GM23338 (cell line): ENCODE measurements around the gene BIRC7. TPM values are rescaled to one million over a fixed set of nuclear protein-coding genes. Genes with fewer than 3 reads are reported as not detected.

Experiments
- ATAC-seq: fragments of 200-7000 bp; cut with Tn5 transposase; 3 replicates; pipeline ENCODE4 v1.9.1; 2020
- DNase-seq: peaks from one replicate; pipeline ENCODE4 v3.0.0-alpha.2; 2015; ENCODE audit warnings: low spot score
- H2AFZ ChIP-seq: fragments of 200-600 bp; sonication (generic); 2 replicates; pipeline ENCODE4 v1.8.0; 2016; ENCODE audit warnings: antibody characterized with exemption, mild to moderate bottlenecking, moderate library complexity
- H3F3A ChIP-seq: fragments of 200-600 bp; sonication (generic); replicated peaks from 2 replicates; pipeline ENCODE4 v1.8.0; 2017; ENCODE audit warnings: antibody characterized with exemption, mixed run types, low read depth
- H3K27ac ChIP-seq: fragments of 200-600 bp; sonication (generic); 2 replicates; pipeline ENCODE4 v1.6.1; 2016; ENCODE audit warnings: low read depth
- H3K27me3 ChIP-seq: fragments of 200-600 bp; sonication (generic); 2 replicates; pipeline ENCODE4 v1.8.0; 2016; ENCODE audit warnings: mild to moderate bottlenecking, mixed run types, moderate library complexity; ENCODE audit not compliant: insufficient read depth
- H3K36me3 ChIP-seq: fragments of 200-600 bp; sonication (generic); 2 replicates; pipeline ENCODE4 v1.8.0; 2016; ENCODE audit warnings: mild to moderate bottlenecking; ENCODE audit not compliant: insufficient read depth
- H3K4me1 ChIP-seq: fragments of 200-600 bp; sonication (generic); 2 replicates; pipeline ENCODE4 v1.8.0; 2016; ENCODE audit warnings: mild to moderate bottlenecking, moderate library complexity; ENCODE audit not compliant: insufficient read depth
- H3K4me2 ChIP-seq: fragments of 200-600 bp; sonication (generic); 2 replicates; pipeline ENCODE4 v1.7.1; 2017; ENCODE audit warnings: mixed run types
- H3K4me3 ChIP-seq: fragments of 200-600 bp; sonication (generic); 2 replicates; pipeline ENCODE4 v1.6.1; 2016; ENCODE audit warnings: mixed run types
- H3K79me2 ChIP-seq: fragments of 200-600 bp; sonication (generic); replicated peaks from 2 replicates; pipeline ENCODE4 v1.8.0; 2017; ENCODE audit warnings: mild to moderate bottlenecking; ENCODE audit not compliant: insufficient read depth
- H3K9me2 ChIP-seq: fragments of 200-600 bp; sonication (generic); 2 replicates; pipeline ENCODE4 v1.8.0; 2017; ENCODE audit not compliant: insufficient read depth
- H4K20me1 ChIP-seq: fragments of 200-600 bp; sonication (generic); replicated peaks from 2 replicates; pipeline ENCODE4 v1.8.0; 2017; ENCODE audit warnings: mild to moderate bottlenecking; ENCODE audit not compliant: insufficient read depth
- H3K27ac Mint-ChIP-seq: 2 replicates; pipeline ENCODE4 v1.8.0; 2020; ENCODE audit warnings: inconsistent platforms, mild to moderate bottlenecking, moderate library complexity, mixed read lengths
- H3K27me3 Mint-ChIP-seq: 3 replicates; pipeline ENCODE4 v1.8.0; 2022; ENCODE audit warnings: low read depth, mild to moderate bottlenecking, moderate library complexity, mixed read lengths, inconsistent platforms; ENCODE audit not compliant: insufficient read depth, poor library complexity
- H3K36me3 Mint-ChIP-seq: 3 replicates; pipeline ENCODE4 v1.8.0; 2021; ENCODE audit warnings: low read depth, mild to moderate bottlenecking, inconsistent platforms, moderate library complexity, mixed read lengths
- H3K4me1 Mint-ChIP-seq: 3 replicates; pipeline ENCODE4 v1.8.0; 2020; ENCODE audit warnings: mild to moderate bottlenecking, inconsistent platforms, mixed read lengths
- H3K4me3 Mint-ChIP-seq: 3 replicates; pipeline ENCODE4 v1.8.0; 2021; ENCODE audit warnings: moderate library complexity, mild to moderate bottlenecking, inconsistent platforms, mixed read lengths
- H3K9me3 Mint-ChIP-seq: 3 replicates; pipeline ENCODE4 v1.8.0; 2020; ENCODE audit warnings: moderate library complexity, mild to moderate bottlenecking, inconsistent platforms, mixed read lengths
- EZH2 ChIP-seq: fragments of 200-600 bp; sonication (generic); IDR thresholded peaks from one replicate; pipeline ENCODE4 v1.8.0; 2017; ENCODE audit warnings: antibody characterized with exemption, mild to moderate bottlenecking, low read depth; ENCODE audit not compliant: unreplicated experiment
- JUNB ChIP-seq: IDR thresholded peaks from one replicate; pipeline ENCODE4 v1.6.1; 2016; ENCODE audit warnings: antibody characterized with exemption; ENCODE audit not compliant: unreplicated experiment
- NANOG ChIP-seq: IDR thresholded peaks from 2 replicates; pipeline ENCODE4 v1.6.1; 2016; ENCODE audit warnings: antibody characterized with exemption, borderline replicate concordance
- ZNF114 ChIP-seq: fragments of 250-450 bp; sonication (Bioruptor Pico); IDR thresholded peaks from 2 replicates; pipeline ENCODE4 v1.5.0; 2020; ENCODE audit warnings: mild to moderate bottlenecking, moderate library complexity
- ZNF462 ChIP-seq: fragments of 250-450 bp; sonication (Bioruptor Pico); IDR thresholded peaks from 2 replicates; pipeline ENCODE4 v1.5.0; 2020; ENCODE audit warnings: mild to moderate bottlenecking, moderate library complexity
- polyA plus RNA-seq: library from polyadenylated mRNA; unstranded; fragments of >200 nt; fragmentation: Nextera tagmentation; extraction: Ambion mirVana; gene quantifications from 2 replicates; pipeline ENCODE4 v1.2.1, GENCODE V29; 2016
- total RNA-seq: library from RNA; depleted of rRNA; stranded (reverse); fragments of >200 nt; shearing (Covaris generic); gene quantifications from 2 replicates; pipeline ENCODE4 v1.2.3, GENCODE V29; 2014

The BIRC7 gene
- total and polyA plus RNA-seq, 2 experiments from 2014 or later: 0.16 to 0.24 TPM

- Histone ChIP-seq H3K4me1 (peaks cover 5% of the 10 kb centered on the region; the same call in 1 of the 2 replicates), H3K4me3 (no peak overlapping the region), H3K4me2 (no peak overlapping the region), H3K79me2 (peaks cover 18% of the 10 kb centered on the region), H3K9me2 (no peaks in the 10 kb centered on the region), H3K27ac (no peak overlapping the region), H4K20me1 (peaks cover 14% of the 10 kb centered on the region), H2AFZ (no peak overlapping the region), H3K36me3 (peaks cover 7% of the 10 kb centered on the region; the same call in 1 of the 2 replicates), H3K27me3 (no peaks in the 10 kb centered on the region), H3F3A (0 out of 2 replicates have a peak, but pooled peaks cover 6% of the 10 kb centered on the region)
- Mint-ChIP-seq H3K4me1 (peaks cover 5% of the 10 kb centered on the region; the same call in 1 of the 3 replicates), H3K4me3 (no peak overlapping the region), H3K36me3 (peaks cover 17% of the 10 kb centered on the region), H3K27me3 (peaks cover 34% of the 10 kb centered on the region), H3K9me3 (no peaks in the 10 kb centered on the region; the same call in 2 of the 3 replicates), H3K27ac (no peak overlapping the region)
- TF ChIP-seq ZNF462 (CRISPR knock-in tag) (no peak), ZNF114 (CRISPR knock-in tag) (no peak), NANOG (no peak)
- ATAC-seq: no peak; the same call in 2 of the 3 replicates
- DNase-seq: no peak
Measured at GRCh38 chr20:63191400-63191799, 44.3 kb upstream of the BIRC7 start.

- DNase-seq (no peak), ATAC-seq (no peak)
- Mint-ChIP-seq H3K36me3 (peaks cover 29% of the 10 kb centered on the region), H3K9me3 (no peaks in the 10 kb centered on the region), H3K4me3 (no peak overlapping the region), H3K4me1 (peaks cover 16% of the 10 kb centered on the region; the same call in 2 of the 3 replicates), H3K27me3 (peaks cover 25% of the 10 kb centered on the region), H3K27ac (no peak overlapping the region)
- H3K27ac ChIP-seq: no peak overlapping the region
- H4K20me1 ChIP-seq: peaks cover 28% of the 10 kb centered on the region
- H3K27me3 ChIP-seq: no peaks in the 10 kb centered on the region
- no peaks in the 10 kb centered on the region for H3K9me2 ChIP-seq
- peaks cover 31% of the 10 kb centered on the region for H3K79me2 ChIP-seq
- peaks cover 11% of the 10 kb centered on the region for H3K4me1 ChIP-seq
- H3K4me3 ChIP-seq: no peak overlapping the region
- H3K36me3 ChIP-seq: peaks cover 7% of the 10 kb centered on the region; the same call in 1 of the 2 replicates
- H3K4me2 ChIP-seq: no peak overlapping the region
- no peak overlapping the region for H2AFZ ChIP-seq
- 0 out of 2 replicates have a peak, but pooled peaks cover 10% of the 10 kb centered on the region for H3F3A ChIP-seq
- TF ChIP-seq EZH2 (no peak), JUNB (no peak), ZNF462 (CRISPR knock-in tag) (no peak)
Measured at GRCh38 chr20:63192721-63193120, 43.0 kb upstream of the BIRC7 start.
